HEK293 (cell line): ENCODE results near the gene CENPX.
A peak's percentile ranks its signal among the peaks of the same experiment; 100 is the strongest.

Experiments used
- CTCF ChIA-PET: fragments of 350-600 bp; formaldehyde crosslinking; extraction: SDS; loops from one replicate; lab custom pipeline; 2021; ENCODE audit warnings: antibody characterized with exemption; lab: Yijun Ruan, JAX
- POLR2A ChIA-PET: fragments of 300-600 bp; formaldehyde crosslinking; extraction: SDS; loops from one replicate; lab custom pipeline; 2020; ENCODE audit warnings: antibody characterized with exemption, inconsistent platforms; lab: Yijun Ruan, JAX
- H3K27ac ChIP-seq: fragments of 200-500 bp; sonication (Bioruptor generic); 2 replicates; pipeline ENCODE4 v1.5.1; 2014; ENCODE audit warnings: low read depth, low read length, control low read depth, inconsistent platforms; ENCODE audit errors: extremely low read depth
- H3K36me3 ChIP-seq, 2 experiments: fragments of 200-500 bp in 1 of 2; sonication (Bioruptor generic) in 1 of 2; 1 replicate in 1 of 2; 2 replicates in 1 of 2; pipeline ENCODE4 v1.5.1; 2014 to 2017; ENCODE audit warnings: inconsistent platforms in 2 of 2, low read length in 2 of 2; ENCODE audit not compliant: control insufficient read depth in 2 of 2, insufficient read depth in 1 of 2
- H3K4me1 ChIP-seq: fragments of 200-500 bp; sonication (Bioruptor generic); 2 replicates; pipeline ENCODE4 v1.5.1; 2014; ENCODE audit warnings: mild to moderate bottlenecking, low read length, inconsistent platforms; ENCODE audit not compliant: control insufficient read depth, insufficient read depth
- H3K4me3 ChIP-seq: 2 replicates; pipeline ENCODE4 v1.5.1; 2011; ENCODE audit warnings: low read depth, mild to moderate bottlenecking, control low read depth, low read length, moderate library complexity
- H3K9me3 ChIP-seq: fragments of 200-500 bp; sonication (Bioruptor generic); 2 replicates; pipeline ENCODE4 v1.5.1; 2014; ENCODE audit warnings: low read depth, low read length, inconsistent platforms; ENCODE audit not compliant: control insufficient read depth, insufficient read depth
- EGR2 ChIP-seq: fragments of 450-650 bp; formaldehyde crosslinking; IDR thresholded peaks from 2 replicates; pipeline ENCODE4 v1.5.1; 2016; ENCODE audit warnings: low read depth, missing biosample characterization, missing genetic modification characterization
- GLIS1 ChIP-seq: fragments of 450-650 bp; formaldehyde crosslinking; IDR thresholded peaks from 2 replicates; pipeline ENCODE4 v1.5.1; 2016; ENCODE audit warnings: missing biosample characterization, missing genetic modification characterization
- GLIS2 ChIP-seq: fragments of 450-650 bp; formaldehyde crosslinking; IDR thresholded peaks from 2 replicates; pipeline ENCODE4 v1.5.1; 2016; ENCODE audit warnings: missing biosample characterization, missing genetic modification characterization
- HOXC10 ChIP-seq: sonication (generic); formaldehyde crosslinking; IDR thresholded peaks from 2 replicates; pipeline ENCODE4 v1.8.1; 2023; ENCODE audit warnings: mild to moderate bottlenecking, missing genetic modification reagents
- KLF10 ChIP-seq: fragments of 450-650 bp; IDR thresholded peaks from 2 replicates; pipeline ENCODE4 v1.5.1; 2018; ENCODE audit warnings: missing biosample characterization, mild to moderate bottlenecking, missing genetic modification characterization
- KLF16 ChIP-seq: fragments of 450-650 bp; formaldehyde crosslinking; IDR thresholded peaks from 2 replicates; pipeline ENCODE4 v1.5.1; 2017; ENCODE audit warnings: missing biosample characterization, missing genetic modification characterization
- KLF8 ChIP-seq: fragments of 450-650 bp; formaldehyde crosslinking; IDR thresholded peaks from 2 replicates; pipeline ENCODE4 v1.5.1; 2016; ENCODE audit warnings: missing biosample characterization, missing genetic modification characterization
- SCRT2 ChIP-seq: fragments of 450-650 bp; formaldehyde crosslinking; IDR thresholded peaks from 2 replicates; pipeline ENCODE4 v1.5.1; 2016; ENCODE audit warnings: missing biosample characterization, missing genetic modification characterization
- SP2 ChIP-seq: fragments of 450-650 bp; formaldehyde crosslinking; IDR thresholded peaks from 2 replicates; pipeline ENCODE4 v1.5.1; 2016; ENCODE audit warnings: missing biosample characterization, missing genetic modification characterization
- SP3 ChIP-seq: fragments of 450-650 bp; formaldehyde crosslinking; IDR thresholded peaks from 2 replicates; pipeline ENCODE4 v1.5.1; 2016; ENCODE audit warnings: missing biosample characterization, missing genetic modification characterization
- ZBTB26 ChIP-seq: fragments of 450-650 bp; formaldehyde crosslinking; optimal IDR thresholded peaks from 2 replicates; pipeline ENCODE3; 2016; ENCODE audit warnings: missing biosample characterization, mild to moderate bottlenecking, missing genetic modification characterization
- ZFHX2 ChIP-seq: fragments of 450-650 bp; formaldehyde crosslinking; conservative IDR thresholded peaks from 2 replicates; pipeline ENCODE4 v1.5.1; 2016; ENCODE audit warnings: missing biosample characterization, missing genetic modification characterization
- ZIC2 ChIP-seq: fragments of 450-650 bp; formaldehyde crosslinking; IDR thresholded peaks from 2 replicates; pipeline ENCODE4 v1.5.1; 2016; ENCODE audit warnings: missing biosample characterization, missing genetic modification characterization
- ZNF169 ChIP-seq: fragments of 450-650 bp; formaldehyde crosslinking; IDR thresholded peaks from 2 replicates; pipeline ENCODE4 v1.5.1; 2016; ENCODE audit warnings: missing biosample characterization, missing genetic modification characterization
- ZNF335 ChIP-seq: fragments of 450-650 bp; formaldehyde crosslinking; conservative IDR thresholded peaks from 2 replicates; pipeline ENCODE4 v1.5.1; 2016; ENCODE audit warnings: missing biosample characterization, missing genetic modification characterization
- ZNF510 ChIP-seq: fragments of 450-650 bp; formaldehyde crosslinking; IDR thresholded peaks from 2 replicates; pipeline ENCODE4 v1.5.1; 2018; ENCODE audit warnings: mild to moderate bottlenecking, missing genetic modification characterization, missing biosample characterization; ENCODE audit not compliant: insufficient replicate concordance
- ZNF610 ChIP-seq: fragments of 450-650 bp; formaldehyde crosslinking; IDR thresholded peaks from 2 replicates; pipeline ENCODE4 v1.5.1; 2016; ENCODE audit warnings: missing biosample characterization, missing genetic modification characterization, borderline replicate concordance
- ZNF626 ChIP-seq: fragments of 450-650 bp; sonication (Bioruptor Pico); formaldehyde crosslinking; IDR thresholded peaks from 2 replicates; pipeline ENCODE4 v1.5.1; 2018; ENCODE audit warnings: missing biosample characterization, missing genetic modification characterization, inconsistent platforms
- ZNF645 ChIP-seq: fragments of 450-650 bp; formaldehyde crosslinking; IDR thresholded peaks from 2 replicates; pipeline ENCODE4; 2016; ENCODE audit warnings: missing biosample characterization, missing genetic modification characterization
- ZNF704 ChIP-seq: fragments of 450-650 bp; formaldehyde crosslinking; IDR thresholded peaks from 2 replicates; pipeline ENCODE4 v1.5.1; 2016; ENCODE audit warnings: missing biosample characterization, missing genetic modification characterization
- ZNF707 ChIP-seq: fragments of 450-650 bp; formaldehyde crosslinking; IDR thresholded peaks from 2 replicates; pipeline ENCODE4 v1.5.1; 2016; ENCODE audit warnings: missing biosample characterization, missing genetic modification characterization
- ZNF76 ChIP-seq: fragments of 450-650 bp; formaldehyde crosslinking; IDR thresholded peaks from 2 replicates; pipeline ENCODE4; 2016; ENCODE audit warnings: low read depth, missing biosample characterization, missing genetic modification characterization, borderline replicate concordance
- ZSCAN23 ChIP-seq: fragments of 450-650 bp; formaldehyde crosslinking; IDR thresholded peaks from 2 replicates; pipeline ENCODE4 v1.5.1; 2016; ENCODE audit warnings: missing biosample characterization, missing genetic modification characterization

Gene CENPX

GRCh38 chr17:82023447-82024241 is 966 bp upstream of the CENPX start (continued):
- TF ChIP-seq GLIS1 (peak; percentile 7), ZNF645 (tag by site-specific recombination) (no peak), KLF16 (tag by site-specific recombination) (peak; percentile 34; the same call in 1 of the 2 replicates), ZNF335 (peak; percentile 100)

- Histone ChIP-seq H3K9me3 (no peaks in the 10 kb centered on the region), H3K4me1 (peaks cover 11% of the 10 kb centered on the region), H3K4me3 (peak within 1 kb of the TSS; percentile 95), H3K36me3 (peaks cover 0 to 53% of the 10 kb centered on the region in 2 experiments; a peak in 2 of 3 replicates), H3K27ac (peak within 1 kb of the TSS; percentile 94)
- peak; percentile 53; the same call in 1 of the 2 replicates for TF ChIP-seq KLF8
- no peak for TF ChIP-seq ZNF169 (tag by site-specific recombination)
- peak; percentile 83 for TF ChIP-seq ZBTB26
- TF ChIP-seq ZNF510 (tag by site-specific recombination) = no peak
- TF ChIP-seq ZFHX2 (tag by site-specific recombination) = no peak
- TF ChIP-seq ZSCAN23 = no peak
- peak; percentile 47 for TF ChIP-seq GLIS2 (tag by site-specific recombination)
- peak; percentile 99 for TF ChIP-seq SP3 (tag by site-specific recombination)
- no peak for TF ChIP-seq HOXC10 (CRISPR knock-in tag)
- TF ChIP-seq ZNF704 (tag by site-specific recombination) = no peak
- TF ChIP-seq EGR2 = no peak
- no peak for TF ChIP-seq ZNF707 (tag by site-specific recombination)
- no peak for TF ChIP-seq ZNF626 (tag by site-specific recombination)
- TF ChIP-seq ZNF76 (tag by site-specific recombination) = peak; percentile 93
- TF ChIP-seq ZIC2 (tag by site-specific recombination) = no peak
- TF ChIP-seq SP2 (tag by site-specific recombination) = peak; percentile 100
- TF ChIP-seq KLF10 = peak; percentile 93
- no peak for TF ChIP-seq SCRT2
- peak; percentile 47; the same call in 1 of the 2 replicates for TF ChIP-seq GLIS1
- no peak for TF ChIP-seq ZNF610
- CTCF ChIA-PET = interaction anchor here (0.5 to 7.6 kb wide), 9 partner anchors 8 to 1054 kb away, joined by 3 to 105 read pairs (median 4); partner anchors contain the start of genes DCXR, NOTUM and RAC3
- POLR2A ChIA-PET = interaction anchor here (0.6 to 5.1 kb wide), 34 partner anchors 8 to 320 kb away, joined by 3 to 61 read pairs (median 5); partner anchors contain the start of genes DCXR, FASN, MCRIP1 and MRPL12
Measured at GRCh38 chr17:82022981-82023446, 336 bp upstream of the CENPX start, which contains the start of gene LRRC45. TSS of gene LRRC45 (plus strand) at chr17:82023305. CDS start at chr17:82023644, 339 bp downstream.
